ENCODE results near the gene DENND4A. TPM values are rescaled to one million over a fixed set of nuclear protein-coding genes. Genes with fewer than 3 reads are reported as not detected.
A peak's percentile ranks its signal among the peaks of the same experiment; 100 is the strongest.

The DENND4A gene
- total and polyA plus RNA-seq, 7 donors = 4.0 to 46.7 (median 15.4) TPM

DNA sequence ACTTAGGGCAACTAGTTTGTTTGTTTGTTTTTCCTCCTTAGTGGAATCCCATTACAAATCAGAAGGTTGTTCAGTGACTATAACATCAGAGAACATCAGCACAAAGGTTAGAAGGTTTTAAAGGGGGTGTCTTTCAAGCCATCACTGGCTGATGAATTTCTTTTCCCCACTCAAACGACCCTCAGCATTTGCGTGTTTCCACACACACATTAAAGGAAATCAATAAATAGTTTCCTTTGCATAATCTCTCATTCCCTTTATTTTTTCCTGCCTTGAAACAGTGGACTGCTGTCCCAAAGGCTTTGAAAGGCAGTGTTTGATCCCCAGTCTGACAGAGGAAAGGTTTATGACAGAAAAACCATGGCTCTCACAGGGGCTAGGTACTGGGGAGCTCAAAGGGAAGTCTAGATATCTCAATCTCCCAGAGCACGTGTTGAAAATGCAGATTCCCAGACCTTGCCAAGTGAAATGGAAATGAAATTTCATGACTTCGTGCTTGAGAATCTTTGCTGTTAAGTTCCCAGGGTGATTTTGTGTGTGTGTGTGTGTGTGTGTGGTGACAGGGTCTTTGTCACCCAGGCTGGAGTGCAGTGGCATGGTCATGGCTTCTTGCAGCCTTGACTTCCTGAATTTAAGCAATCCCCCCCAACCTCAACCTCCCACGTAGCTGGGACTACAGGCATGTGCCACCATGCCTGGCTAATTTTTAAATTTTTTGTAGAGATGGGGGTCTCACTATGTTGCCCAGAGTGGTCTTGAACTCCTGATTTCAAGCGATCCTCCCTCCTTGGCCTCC lies 178.9 kb downstream of the DENND4A start:
- H3K9me3 ChIP-seq = no peaks in the 10 kb centered on the region
- 77 to 81% (median 81%) methylated on average over 6 of the region's 6 CpGs for WGBS, 3 donors
- no peak for ATAC-seq
- H3K36me3 ChIP-seq (ENCODE audit: insufficient read depth in 1 of 2, low read depth in 1 of 2) = no peaks in the 10 kb centered on the region
- TF ChIP-seq, protein P1, sequence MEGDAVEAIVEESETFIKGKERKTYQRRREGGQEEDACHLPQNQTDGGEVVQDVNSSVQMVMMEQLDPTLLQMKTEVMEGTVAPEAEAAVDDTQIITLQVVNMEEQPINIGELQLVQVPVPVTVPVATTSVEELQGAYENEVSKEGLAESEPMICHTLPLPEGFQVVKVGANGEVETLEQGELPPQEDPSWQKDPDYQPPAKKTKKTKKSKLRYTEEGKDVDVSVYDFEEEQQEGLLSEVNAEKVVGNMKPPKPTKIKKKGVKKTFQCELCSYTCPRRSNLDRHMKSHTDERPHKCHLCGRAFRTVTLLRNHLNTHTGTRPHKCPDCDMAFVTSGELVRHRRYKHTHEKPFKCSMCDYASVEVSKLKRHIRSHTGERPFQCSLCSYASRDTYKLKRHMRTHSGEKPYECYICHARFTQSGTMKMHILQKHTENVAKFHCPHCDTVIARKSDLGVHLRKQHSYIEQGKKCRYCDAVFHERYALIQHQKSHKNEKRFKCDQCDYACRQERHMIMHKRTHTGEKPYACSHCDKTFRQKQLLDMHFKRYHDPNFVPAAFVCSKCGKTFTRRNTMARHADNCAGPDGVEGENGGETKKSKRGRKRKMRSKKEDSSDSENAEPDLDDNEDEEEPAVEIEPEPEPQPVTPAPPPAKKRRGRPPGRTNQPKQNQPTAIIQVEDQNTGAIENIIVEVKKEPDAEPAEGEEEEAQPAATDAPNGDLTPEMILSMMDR (IDR thresholded peaks at IDR 0.05) = no peak
- no peaks in the 10 kb centered on the region for H3K27me3 ChIP-seq (ENCODE audit: insufficient read depth in 3 of 3, low read length in 2 of 3)
- intact Hi-C loops (cut with DNase I) = no loop called here
- DNase-seq = no peak
- no peak overlapping the region for H3K4me3 ChIP-seq
- peaks cover 17% of the 10 kb centered on the region for H3K4me1 ChIP-seq
- H3K27ac ChIP-seq = peak overlapping the region; percentile 96

DNA sequence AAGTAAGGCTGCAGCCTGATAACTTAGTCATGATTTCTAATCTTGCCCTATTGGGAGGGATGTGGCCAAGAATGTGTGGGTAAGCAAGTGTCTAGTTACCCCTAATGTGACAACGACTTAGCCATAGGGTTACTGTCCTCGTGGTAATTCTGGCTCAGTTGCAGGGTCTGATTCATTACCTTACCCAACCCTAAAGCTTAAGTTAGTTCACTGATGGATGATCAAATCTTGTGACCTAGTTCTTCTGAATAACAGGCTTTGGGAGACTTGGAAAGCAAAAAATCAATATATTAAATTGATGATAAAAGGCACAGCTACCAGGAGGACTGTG lies 179.5 kb downstream of the DENND4A start:
- Histone ChIP-seq H3K4me1 (peaks cover 17% of the 10 kb centered on the region), H3K27ac (peak overlapping the region; percentile 96), H3K9me3 (no peaks in the 10 kb centered on the region), H3K4me3 (no peak overlapping the region), H3K36me3 (ENCODE audit: insufficient read depth in 1 of 2, low read depth in 1 of 2) (no peaks in the 10 kb centered on the region), H3K27me3 (ENCODE audit: insufficient read depth in 3 of 3, low read length in 2 of 3) (no peaks in the 10 kb centered on the region)
- WGBS, 3 donors = 24 to 36% (median 28%) methylated on average over 2 of the region's 2 CpGs
- ATAC-seq = peak; percentile 36 to 63 (median 55)
- no peak for DNase-seq
- TF ChIP-seq, protein P1 (IDR thresholded peaks at IDR 0.05) = no peak
- intact Hi-C loops (cut with DNase I) = no loop called here

DNA sequence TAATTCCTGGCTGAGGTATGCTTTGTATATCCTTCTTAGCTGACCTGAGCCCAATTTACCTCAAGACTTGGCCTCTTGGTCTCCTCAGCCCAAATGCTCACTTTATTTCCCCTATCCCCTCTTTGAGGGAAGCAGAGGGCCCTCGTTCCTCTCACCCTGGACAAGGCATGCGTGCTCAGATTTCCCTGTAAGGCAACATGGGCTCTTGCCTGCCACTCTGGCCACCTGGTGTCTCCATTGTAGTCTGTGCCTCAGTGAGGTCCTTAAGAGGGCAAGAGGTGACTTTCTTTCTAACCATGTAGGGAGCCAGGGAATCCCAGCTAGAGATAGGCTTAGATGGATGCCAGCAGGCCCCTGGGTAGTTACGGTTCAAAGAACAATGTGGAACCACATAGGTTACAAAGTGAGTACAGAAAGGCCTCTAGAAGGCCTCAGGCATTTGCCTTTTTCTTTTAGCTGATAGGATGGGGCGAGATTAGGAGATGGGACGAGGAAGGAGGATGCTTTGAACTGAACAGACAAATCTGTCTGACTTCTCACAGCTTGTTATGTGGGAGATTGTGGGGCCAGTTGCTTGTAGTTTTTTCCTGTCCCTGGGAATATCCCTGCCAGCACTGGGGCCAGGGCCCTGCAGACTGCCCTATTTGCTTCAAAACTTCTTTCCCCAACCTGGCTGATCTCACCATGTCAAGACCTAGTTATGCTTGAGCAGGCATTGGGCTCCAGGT lies 180.0 kb downstream of the DENND4A start:
- Histone ChIP-seq H3K36me3 (ENCODE audit: insufficient read depth in 1 of 2, low read depth in 1 of 2) (peaks cover 0 to under 1% of the 10 kb centered on the region in 2 donors), H3K27ac (peak overlapping the region; percentile 96), H3K9me3 (no peaks in the 10 kb centered on the region), H3K4me1 (peaks cover 17% of the 10 kb centered on the region), H3K4me3 (peak overlapping the region; percentile 91), H3K27me3 (ENCODE audit: insufficient read depth in 3 of 3, low read length in 2 of 3) (no peaks in the 10 kb centered on the region)
- DNase-seq (no peak), ATAC-seq (no peak)
- intact Hi-C loops (cut with DNase I) = no loop called here
- TF ChIP-seq, protein P1 (IDR thresholded peaks at IDR 0.05) = no peak
- 79 to 86% (median 82%) methylated on average over 5 of the region's 5 CpGs for WGBS, 3 donors

DNA sequence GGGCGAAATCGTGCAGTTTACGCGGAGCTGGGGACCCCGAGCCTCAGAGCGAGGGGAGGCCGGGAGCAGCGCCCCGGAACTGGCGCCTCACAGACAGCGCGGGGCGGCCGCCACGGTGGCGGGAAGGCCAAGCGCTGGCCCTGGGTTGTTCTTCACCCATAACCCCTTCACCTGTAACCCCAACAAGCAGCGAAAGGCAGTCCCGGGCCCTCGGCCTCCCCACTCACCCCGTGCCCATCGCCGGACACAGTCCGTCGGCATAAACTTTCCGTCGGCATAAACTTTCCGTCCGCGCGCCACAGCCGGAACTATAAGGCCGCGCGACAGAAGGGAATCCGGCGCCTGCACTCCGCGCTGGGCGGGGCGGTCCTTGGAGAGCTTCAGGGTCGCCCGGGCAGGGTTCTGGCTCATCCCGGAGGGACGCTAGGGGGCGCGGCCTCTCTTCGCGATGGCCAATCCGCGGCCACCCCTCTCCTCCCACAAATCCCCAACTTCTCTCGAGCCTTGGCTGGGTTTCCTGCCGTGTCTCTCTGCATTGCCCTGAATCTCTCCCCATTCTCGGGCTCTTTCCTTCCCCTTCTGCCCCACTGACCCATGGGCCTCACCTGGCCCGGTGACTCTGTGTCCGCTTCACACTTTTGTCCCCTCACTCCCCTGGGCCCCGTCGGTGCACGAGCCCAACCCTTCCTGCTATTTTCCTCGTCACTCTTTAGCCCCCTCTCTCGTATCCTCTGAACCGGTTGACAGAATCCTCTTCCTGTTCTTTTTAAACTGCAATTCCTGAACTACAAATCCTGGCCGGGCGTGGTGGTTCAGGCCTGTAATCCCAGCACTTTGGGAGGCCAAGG lies 181.0 kb downstream of the DENND4A start, which contains the start of gene INTS14:
INTS14 (minus strand) TSS at position 261 of the 848 bp plus-strand sequence. CDS start 3,751 bp downstream, outside the sequence.
- peaks cover 17% of the 10 kb centered on the region for H3K4me1 ChIP-seq
- peak within 1 kb of the TSS; percentile 91 for H3K4me3 ChIP-seq
- DNase-seq (peak; percentile 99), ATAC-seq (peak; percentile 97 to 99 (median 98))
- no peaks in the 10 kb centered on the region for H3K9me3 ChIP-seq
- WGBS, 3 donors = 0 to 1% (median 1%) methylated on average over 59 to 64 of the region's 64 CpGs
- peak within 1 kb of the TSS; percentile 96 for H3K27ac ChIP-seq
- no peaks in the 10 kb centered on the region for H3K27me3 ChIP-seq (ENCODE audit: insufficient read depth in 3 of 3, low read length in 2 of 3)
- intact Hi-C loops (cut with DNase I) = no loop called here
- peaks cover 0 to 6% of the 10 kb centered on the region in 2 donors for H3K36me3 ChIP-seq (ENCODE audit: insufficient read depth in 1 of 2, low read depth in 1 of 2)
- TF ChIP-seq, protein P1 (IDR thresholded peaks at IDR 0.05) = peak; percentile 63

Other genes with a start within 250 kb of the DENND4A start
- 10 to 100 TPM in 3 of 4 donors, 1 to 10 TPM in 1; 10.0 to 17.0 (median 13.9) TPM for gene INTS14, start 181.2 kb downstream of the DENND4A start, total RNA-seq
- gene INTS14, start 181.2 kb downstream of the DENND4A start, polyA plus RNA-seq = 10 to 100 TPM in 2 of 3 donors, 1 to 10 TPM in 1; 8.7 to 20.2 (median 16.1) TPM
- gene SLC24A1, start 170.4 kb downstream of the DENND4A start, total RNA-seq = 1 to 10 TPM in 3 of 4 donors, under 1 TPM in 1; 0.55 to 2.2 (median 1.3) TPM
- under 1 TPM; 0.20 to 0.74 (median 0.73) TPM for gene SLC24A1, start 170.4 kb downstream of the DENND4A start, polyA plus RNA-seq
- 100 to 1,000 TPM in 2 of 4 donors, 10 to 100 TPM in 2; 89.5 to 152 (median 105) TPM for gene RAB11A, start 77.2 kb upstream of the DENND4A start, total RNA-seq
- gene RAB11A, start 77.2 kb upstream of the DENND4A start, polyA plus RNA-seq = 100 to 1,000 TPM; 115 to 152 (median 150) TPM